HG03457 (cell line): ENCODE data around the gene RXRA.

Experiments used
- ATAC-seq: cut with Tn5 transposase; IDR thresholded peaks from one replicate; pipeline ENCODE4 v1.9.1; 2021; ENCODE audit warnings: moderate number of reproducible peaks; ENCODE audit not compliant: unreplicated experiment

Gene RXRA

GRCh38 chr9:134335486-134336220 is 9.4 kb downstream of the RXRA start:
- ATAC-seq: no peak

- ATAC-seq: no peak
Observed at GRCh38 chr9:134336228-134336627, 10.0 kb downstream of the RXRA start.

- no peak for ATAC-seq
Observed at GRCh38 chr9:134336924-134337323, 10.7 kb downstream of the RXRA start.

GRCh38 chr9:134337469-134337868 is 11.2 kb downstream of the RXRA start:
- no peak for ATAC-seq

GRCh38 chr9:134338394-134339182 is 12.3 kb downstream of the RXRA start:
- ATAC-seq: no peak

GRCh38 chr9:134339183-134339806 is 13.0 kb downstream of the RXRA start:
- no peak for ATAC-seq

- ATAC-seq: no peak
Observed at GRCh38 chr9:134340475-134341160, 14.4 kb downstream of the RXRA start.

GRCh38 chr9:134341306-134341705 is 15.1 kb downstream of the RXRA start:
- ATAC-seq: no peak

GRCh38 chr9:134341929-134342745 is 15.9 kb downstream of the RXRA start:
- ATAC-seq: no peak

GRCh38 chr9:134342746-134343115 is 16.5 kb downstream of the RXRA start:
- ATAC-seq: no peak

GRCh38 chr9:134343637-134344036 is 17.4 kb downstream of the RXRA start:
- ATAC-seq: no peak

GRCh38 chr9:134344068-134344799 is 18.0 kb downstream of the RXRA start:
- ATAC-seq: no peak

- ATAC-seq: no peak
Observed at GRCh38 chr9:134344800-134345310, 18.6 kb downstream of the RXRA start.

GRCh38 chr9:134345737-134346136 is 19.5 kb downstream of the RXRA start:
- no peak for ATAC-seq

GRCh38 chr9:134346151-134346550 is 19.9 kb downstream of the RXRA start:
- ATAC-seq: no peak

GRCh38 chr9:134346840-134347583 is 20.8 kb downstream of the RXRA start:
- ATAC-seq: no peak

- ATAC-seq: no peak
Observed at GRCh38 chr9:134347996-134348395, 21.7 kb downstream of the RXRA start.

- ATAC-seq: no peak
Observed at GRCh38 chr9:134348404-134349155, 22.3 kb downstream of the RXRA start.
